Large intestine (tissue), 3 donors: ENCODE data around the gene ZC3H18. TPM values are rescaled to one million over a fixed set of nuclear protein-coding genes. Genes with fewer than 3 reads are reported as not detected.
"Not testable (repeated sequence)": the region's sequence is repeated elsewhere in the genome, so short reads cannot be mapped to it uniquely, and the experiment has no call there.

Source experiments
- DNase-seq, 2 donors: peaks; one replicate each; pipeline versions ENCODE4 v3.0.0 to v3.0.0-alpha.2; 2013
- H3K27ac ChIP-seq: one replicate; pipeline ENCODE4 v1.5.1; 2013; ENCODE audit warnings: low read length
- H3K27me3 ChIP-seq: 2 replicates; pipeline ENCODE4 v1.6.1; 2013; ENCODE audit warnings: low read length; ENCODE audit not compliant: control insufficient read depth, insufficient read depth
- H3K36me3 ChIP-seq: 2 replicates; pipeline ENCODE4 v1.6.1; 2013; ENCODE audit warnings: low read length; ENCODE audit not compliant: control insufficient read depth, insufficient read depth
- H3K4me1 ChIP-seq: one replicate; pipeline ENCODE4 v1.6.1; 2013; ENCODE audit warnings: low read length; ENCODE audit not compliant: control insufficient read depth, insufficient read depth
- H3K4me3 ChIP-seq: one replicate; pipeline ENCODE4 v1.5.1; 2013; ENCODE audit warnings: low read length
- H3K9me3 ChIP-seq: one replicate; pipeline ENCODE4 v1.6.1; 2013; ENCODE audit warnings: mild to moderate bottlenecking, low read depth, low read length, moderate library complexity; ENCODE audit not compliant: control insufficient read depth
- WGBS: methylation state at CpG from one replicate; pipeline ENCODE4 v1.1.5; 2013; ENCODE audit warnings: low lambda C conversion rate; ENCODE audit not compliant: insufficient coverage; 5-methylcytosine and 5-hydroxymethylcytosine counted together
- polyA plus RNA-seq: library from polyadenylated mRNA; unstranded; fragments of 120-200 nt; gene quantifications from one replicate; pipeline ENCODE4 v1.2.1, GENCODE V29; 2013

ZC3H18 gene
- polyA plus RNA-seq, 1 donor = 34.3 TPM

- H3K27me3 ChIP-seq = no peaks in the 10 kb centered on the region
- peaks cover 3% of the 10 kb centered on the region for H3K4me1 ChIP-seq
- H3K4me3 ChIP-seq = no peak overlapping the region
- no peak overlapping the region for H3K27ac ChIP-seq
- no CpG with 5 or more reads among the region's 5 CpGs for whole genome bisulfite sequencing
- H3K9me3 ChIP-seq = no peaks in the 10 kb centered on the region
- H3K36me3 ChIP-seq = no peaks in the 10 kb centered on the region
- no peak for DNase-seq
These were observed 97.3 kb downstream of the ZC3H18 start for GRCh38 chr16:88667461-88667860.

GRCh38 chr16:88669493-88669892 is 99.3 kb downstream of the ZC3H18 start:
- DNase-seq, H3K27ac ChIP-seq, H3K27me3 ChIP-seq, H3K36me3 ChIP-seq, H3K4me3 ChIP-seq, H3K9me3 ChIP-seq, H3K4me1 ChIP-seq: not testable (repeated sequence)
- WGBS = no CpG with 5 or more reads among the region's 8 CpGs

GRCh38 chr16:88669980-88670379 is 99.8 kb downstream of the ZC3H18 start:
- Histone ChIP-seq H3K27me3 (no peaks in the 10 kb centered on the region), H3K27ac (no peak overlapping the region), H3K4me1 (no peaks in the 10 kb centered on the region), H3K4me3 (no peak overlapping the region), H3K9me3 (no peaks in the 10 kb centered on the region), H3K36me3 (no peaks in the 10 kb centered on the region)
- WGBS = no CpG with 5 or more reads among the region's 10 CpGs
- no peak for DNase-seq

GRCh38 chr16:88671806-88672205 is 101.6 kb downstream of the ZC3H18 start:
- no peak overlapping the region for H3K4me3 ChIP-seq
- no peaks in the 10 kb centered on the region for H3K4me1 ChIP-seq
- H3K9me3 ChIP-seq = no peaks in the 10 kb centered on the region
- no peak for DNase-seq
- no peaks in the 10 kb centered on the region for H3K27me3 ChIP-seq
- no CpG with 5 or more reads among the region's 23 CpGs for WGBS
- no peak overlapping the region for H3K27ac ChIP-seq
- no peaks in the 10 kb centered on the region for H3K36me3 ChIP-seq

- DNase-seq = no peak
- no peak overlapping the region for H3K4me3 ChIP-seq
- WGBS = no CpG with 5 or more reads among the region's 11 CpGs
These were observed 102.6 kb downstream of the ZC3H18 start for GRCh38 chr16:88672776-88673175.

GRCh38 chr16:88673716-88674379 is 103.6 kb downstream of the ZC3H18 start:
- no peak for DNase-seq
- Histone ChIP-seq H3K27me3 (peaks cover 13% of the 10 kb centered on the region), H3K4me3 (no peak overlapping the region), H3K9me3 (no peaks in the 10 kb centered on the region), H3K27ac (no peak overlapping the region), H3K4me1 (no peaks in the 10 kb centered on the region), H3K36me3 (no peaks in the 10 kb centered on the region)
- no CpG with 5 or more reads among the region's 19 CpGs for WGBS

More at GRCh38 chr16:88672776-88673175, 102.6 kb downstream of the ZC3H18 start:
- no peak overlapping the region for H3K27ac ChIP-seq
- no peaks in the 10 kb centered on the region for H3K4me1 ChIP-seq
- peaks cover 2% of the 10 kb centered on the region for H3K27me3 ChIP-seq
- H3K9me3 ChIP-seq = no peaks in the 10 kb centered on the region
- no peaks in the 10 kb centered on the region for H3K36me3 ChIP-seq

- no peak for DNase-seq
- Histone ChIP-seq H3K4me3 (no peak overlapping the region), H3K4me1 (no peaks in the 10 kb centered on the region), H3K27ac (no peak overlapping the region), H3K36me3 (no peaks in the 10 kb centered on the region), H3K9me3 (no peaks in the 10 kb centered on the region), H3K27me3 (peaks cover 23% of the 10 kb centered on the region)
- no CpG with 5 or more reads among the region's 22 CpGs for WGBS
These were observed 106.5 kb downstream of the ZC3H18 start for GRCh38 chr16:88676502-88677242.

- peaks cover 29% of the 10 kb centered on the region for H3K27me3 ChIP-seq
- H3K4me3 ChIP-seq = no peak overlapping the region
- WGBS = no CpG with 5 or more reads among the region's 13 CpGs
These were observed 107.5 kb downstream of the ZC3H18 start for GRCh38 chr16:88677721-88678120.

GRCh38 chr16:88678224-88678979 is 108.2 kb downstream of the ZC3H18 start:
- no CpG with 5 or more reads among the region's 32 CpGs for WGBS
- no peak overlapping the region for H3K27ac ChIP-seq
- H3K4me3 ChIP-seq = no peak overlapping the region
- peaks cover 29% of the 10 kb centered on the region for H3K27me3 ChIP-seq
- H3K9me3 ChIP-seq = no peaks in the 10 kb centered on the region
- H3K36me3 ChIP-seq = no peaks in the 10 kb centered on the region
- no peaks in the 10 kb centered on the region for H3K4me1 ChIP-seq
- no peak for DNase-seq

More at GRCh38 chr16:88677721-88678120, 107.5 kb downstream of the ZC3H18 start:
- no peaks in the 10 kb centered on the region for H3K9me3 ChIP-seq
- H3K36me3 ChIP-seq = no peaks in the 10 kb centered on the region
- H3K27ac ChIP-seq = no peak overlapping the region
- no peaks in the 10 kb centered on the region for H3K4me1 ChIP-seq
- no peak for DNase-seq

GRCh38 chr16:88680554-88681083 is 110.4 kb downstream of the ZC3H18 start:
- Histone ChIP-seq H3K9me3 (no peaks in the 10 kb centered on the region), H3K36me3 (no peaks in the 10 kb centered on the region), H3K27me3 (peaks cover 51% of the 10 kb centered on the region), H3K4me1 (peaks cover 2% of the 10 kb centered on the region), H3K27ac (no peak overlapping the region), H3K4me3 (no peak overlapping the region)
- no peak for DNase-seq
- no CpG with 5 or more reads among the region's 5 CpGs for WGBS
